Measurements from ENCODE around the gene MAP4K2.

Gene MAP4K2

DNA sequence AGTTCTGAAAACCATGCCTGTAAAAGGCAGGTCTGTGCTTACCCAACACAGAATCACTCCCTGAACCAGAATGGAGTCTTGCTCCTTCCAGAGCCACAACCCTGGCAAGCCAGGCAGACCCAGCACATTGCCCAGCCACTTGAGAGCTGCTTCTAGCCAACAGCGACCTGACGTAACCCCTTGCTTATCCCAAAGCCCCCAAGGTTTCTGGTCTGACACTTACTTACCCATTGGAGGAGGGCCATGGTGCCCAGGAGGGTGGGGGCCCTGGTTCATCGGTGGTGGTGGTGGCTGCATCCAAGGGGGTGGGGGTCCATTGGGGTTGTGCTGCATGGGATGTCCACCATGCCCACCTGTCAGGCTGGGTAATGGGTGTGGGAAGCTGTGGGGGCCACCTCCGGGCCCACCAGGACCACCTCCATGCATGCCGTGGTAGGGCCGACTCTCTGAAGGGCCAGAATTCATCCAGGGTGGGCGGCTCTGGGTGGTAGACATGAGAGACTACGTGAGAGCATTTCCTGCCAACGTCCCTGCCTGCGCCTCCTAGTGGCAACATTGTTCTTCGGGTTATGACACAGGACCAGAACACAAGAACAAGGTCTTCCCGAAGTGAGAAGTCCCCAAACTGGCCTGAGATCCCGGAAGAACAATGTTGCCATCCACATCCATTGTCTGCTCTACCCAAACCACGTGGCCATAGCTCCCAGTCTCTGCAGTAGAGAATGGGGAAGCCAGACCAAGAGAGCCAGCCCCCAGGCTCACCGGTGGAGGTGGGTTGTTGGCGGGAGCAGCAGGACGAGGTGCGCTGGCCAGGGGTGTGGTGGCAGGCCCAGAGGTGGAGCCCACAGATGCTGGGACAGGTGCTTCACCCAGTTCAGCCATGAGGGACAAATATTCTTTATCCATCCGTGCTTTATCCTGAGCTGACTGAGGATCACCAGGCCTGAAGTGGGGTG, 35.4 kb downstream of the MAP4K2 start:
- peak; percentile 63 for ATAC-seq
- TF ChIP-seq ZNF70 (CRISPR knock-in tag; IDR thresholded peaks at IDR 0.05) (no peak), GLIS3 (CRISPR knock-in tag; IDR thresholded peaks at IDR 0.05) (no peak), ZC3H10 (CRISPR knock-in tag; IDR thresholded peaks at IDR 0.05) (no peak), ZFP30 (CRISPR knock-in tag; IDR thresholded peaks at IDR 0.05) (no peak), ZNF565 (CRISPR knock-in tag; conservative IDR thresholded peaks at IDR 0.05; ENCODE audit: low read depth) (no peak), CSDC2 (CRISPR knock-in tag; IDR thresholded peaks at IDR 0.05) (no peak), ESRRG (CRISPR knock-in tag; IDR thresholded peaks at IDR 0.05) (no peak), TCF4 (CRISPR knock-in tag; IDR thresholded peaks at IDR 0.05; ENCODE audit: borderline replicate concordance) (no peak), ZFP3 (CRISPR knock-in tag; IDR thresholded peaks at IDR 0.05) (no peak), OSR1 (CRISPR knock-in tag; IDR thresholded peaks at IDR 0.05) (no peak)
- TF ChIP-seq, protein P1, sequence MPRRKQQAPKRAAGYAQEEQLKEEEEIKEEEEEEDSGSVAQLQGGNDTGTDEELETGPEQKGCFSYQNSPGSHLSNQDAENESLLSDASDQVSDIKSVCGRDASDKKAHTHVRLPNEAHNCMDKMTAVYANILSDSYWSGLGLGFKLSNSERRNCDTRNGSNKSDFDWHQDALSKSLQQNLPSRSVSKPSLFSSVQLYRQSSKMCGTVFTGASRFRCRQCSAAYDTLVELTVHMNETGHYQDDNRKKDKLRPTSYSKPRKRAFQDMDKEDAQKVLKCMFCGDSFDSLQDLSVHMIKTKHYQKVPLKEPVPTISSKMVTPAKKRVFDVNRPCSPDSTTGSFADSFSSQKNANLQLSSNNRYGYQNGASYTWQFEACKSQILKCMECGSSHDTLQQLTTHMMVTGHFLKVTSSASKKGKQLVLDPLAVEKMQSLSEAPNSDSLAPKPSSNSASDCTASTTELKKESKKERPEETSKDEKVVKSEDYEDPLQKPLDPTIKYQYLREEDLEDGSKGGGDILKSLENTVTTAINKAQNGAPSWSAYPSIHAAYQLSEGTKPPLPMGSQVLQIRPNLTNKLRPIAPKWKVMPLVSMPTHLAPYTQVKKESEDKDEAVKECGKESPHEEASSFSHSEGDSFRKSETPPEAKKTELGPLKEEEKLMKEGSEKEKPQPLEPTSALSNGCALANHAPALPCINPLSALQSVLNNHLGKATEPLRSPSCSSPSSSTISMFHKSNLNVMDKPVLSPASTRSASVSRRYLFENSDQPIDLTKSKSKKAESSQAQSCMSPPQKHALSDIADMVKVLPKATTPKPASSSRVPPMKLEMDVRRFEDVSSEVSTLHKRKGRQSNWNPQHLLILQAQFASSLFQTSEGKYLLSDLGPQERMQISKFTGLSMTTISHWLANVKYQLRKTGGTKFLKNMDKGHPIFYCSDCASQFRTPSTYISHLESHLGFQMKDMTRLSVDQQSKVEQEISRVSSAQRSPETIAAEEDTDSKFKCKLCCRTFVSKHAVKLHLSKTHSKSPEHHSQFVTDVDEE (CRISPR knock-in tag; IDR thresholded peaks at IDR 0.05): no peak
- TF ChIP-seq, protein P2, sequence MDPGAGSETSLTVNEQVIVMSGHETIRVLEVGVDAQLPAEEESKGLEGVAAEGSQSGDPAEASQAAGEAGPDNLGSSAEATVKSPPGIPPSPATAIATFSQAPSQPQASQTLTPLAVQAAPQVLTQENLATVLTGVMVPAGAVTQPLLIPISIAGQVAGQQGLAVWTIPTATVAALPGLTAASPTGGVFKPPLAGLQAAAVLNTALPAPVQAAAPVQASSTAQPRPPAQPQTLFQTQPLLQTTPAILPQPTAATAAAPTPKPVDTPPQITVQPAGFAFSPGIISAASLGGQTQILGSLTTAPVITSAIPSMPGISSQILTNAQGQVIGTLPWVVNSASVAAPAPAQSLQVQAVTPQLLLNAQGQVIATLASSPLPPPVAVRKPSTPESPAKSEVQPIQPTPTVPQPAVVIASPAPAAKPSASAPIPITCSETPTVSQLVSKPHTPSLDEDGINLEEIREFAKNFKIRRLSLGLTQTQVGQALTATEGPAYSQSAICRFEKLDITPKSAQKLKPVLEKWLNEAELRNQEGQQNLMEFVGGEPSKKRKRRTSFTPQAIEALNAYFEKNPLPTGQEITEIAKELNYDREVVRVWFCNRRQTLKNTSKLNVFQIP (CRISPR knock-in tag; IDR thresholded peaks at IDR 0.05; ENCODE audit: borderline replicate concordance, low read depth): no peak
- TF ChIP-seq, protein P3, sequence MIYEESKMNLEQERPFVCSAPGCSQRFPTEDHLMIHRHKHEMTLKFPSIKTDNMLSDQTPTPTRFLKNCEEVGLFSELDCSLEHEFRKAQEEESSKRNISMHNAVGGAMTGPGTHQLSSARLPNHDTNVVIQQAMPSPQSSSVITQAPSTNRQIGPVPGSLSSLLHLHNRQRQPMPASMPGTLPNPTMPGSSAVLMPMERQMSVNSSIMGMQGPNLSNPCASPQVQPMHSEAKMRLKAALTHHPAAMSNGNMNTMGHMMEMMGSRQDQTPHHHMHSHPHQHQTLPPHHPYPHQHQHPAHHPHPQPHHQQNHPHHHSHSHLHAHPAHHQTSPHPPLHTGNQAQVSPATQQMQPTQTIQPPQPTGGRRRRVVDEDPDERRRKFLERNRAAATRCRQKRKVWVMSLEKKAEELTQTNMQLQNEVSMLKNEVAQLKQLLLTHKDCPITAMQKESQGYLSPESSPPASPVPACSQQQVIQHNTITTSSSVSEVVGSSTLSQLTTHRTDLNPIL (CRISPR knock-in tag; IDR thresholded peaks at IDR 0.05; ENCODE audit: low read depth): no peak
- TF ChIP-seq, protein P4, sequence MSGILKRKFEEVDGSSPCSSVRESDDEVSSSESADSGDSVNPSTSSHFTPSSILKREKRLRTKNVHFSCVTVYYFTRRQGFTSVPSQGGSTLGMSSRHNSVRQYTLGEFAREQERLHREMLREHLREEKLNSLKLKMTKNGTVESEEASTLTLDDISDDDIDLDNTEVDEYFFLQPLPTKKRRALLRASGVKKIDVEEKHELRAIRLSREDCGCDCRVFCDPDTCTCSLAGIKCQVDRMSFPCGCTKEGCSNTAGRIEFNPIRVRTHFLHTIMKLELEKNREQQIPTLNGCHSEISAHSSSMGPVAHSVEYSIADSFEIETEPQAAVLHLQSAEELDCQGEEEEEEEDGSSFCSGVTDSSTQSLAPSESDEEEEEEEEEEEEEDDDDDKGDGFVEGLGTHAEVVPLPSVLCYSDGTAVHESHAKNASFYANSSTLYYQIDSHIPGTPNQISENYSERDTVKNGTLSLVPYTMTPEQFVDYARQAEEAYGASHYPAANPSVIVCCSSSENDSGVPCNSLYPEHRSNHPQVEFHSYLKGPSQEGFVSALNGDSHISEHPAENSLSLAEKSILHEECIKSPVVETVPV (CRISPR knock-in tag; IDR thresholded peaks at IDR 0.05): no peak

DNA sequence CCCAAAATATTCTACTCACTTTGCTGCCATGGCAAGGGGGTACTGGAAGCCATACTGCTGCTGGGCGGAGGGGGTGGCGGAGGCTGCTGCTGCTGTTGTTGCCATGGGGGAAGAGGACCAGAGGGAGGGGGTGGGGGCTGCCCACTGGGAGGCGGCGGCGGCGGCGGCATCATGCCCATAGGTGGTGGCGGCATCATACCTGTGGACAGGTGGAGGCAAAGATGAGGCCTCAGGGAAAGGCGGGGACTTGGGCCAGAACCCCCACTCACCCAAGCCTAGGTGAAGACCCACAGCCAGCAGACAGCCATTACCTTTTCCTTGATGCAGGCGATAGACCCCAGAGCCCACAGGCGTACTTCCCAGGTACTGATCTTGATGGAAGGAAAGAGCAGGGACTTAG, 36.1 kb downstream of the MAP4K2 start:
- ATAC-seq: no peak
- TF ChIP-seq SNAI2 (CRISPR knock-in tag; IDR thresholded peaks at IDR 0.05) (no peak), ZNF70 (CRISPR knock-in tag; IDR thresholded peaks at IDR 0.05) (no peak), ISL1 (CRISPR knock-in tag; IDR thresholded peaks at IDR 0.05) (no peak), ZC3H10 (CRISPR knock-in tag; IDR thresholded peaks at IDR 0.05) (no peak), TCF4 (CRISPR knock-in tag; IDR thresholded peaks at IDR 0.05; ENCODE audit: borderline replicate concordance) (no peak), ZNF565 (CRISPR knock-in tag; conservative IDR thresholded peaks at IDR 0.05; ENCODE audit: low read depth) (no peak), RARB (CRISPR knock-in tag; IDR thresholded peaks at IDR 0.05) (no peak), BACH2 (CRISPR knock-in tag; IDR thresholded peaks at IDR 0.05; ENCODE audit: borderline replicate concordance) (no peak), TOX (CRISPR knock-in tag; IDR thresholded peaks at IDR 0.05; ENCODE audit: borderline replicate concordance) (no peak), PPARA (CRISPR knock-in tag; IDR thresholded peaks at IDR 0.05; ENCODE audit: borderline replicate concordance) (no peak)
- TF ChIP-seq, protein P5, sequence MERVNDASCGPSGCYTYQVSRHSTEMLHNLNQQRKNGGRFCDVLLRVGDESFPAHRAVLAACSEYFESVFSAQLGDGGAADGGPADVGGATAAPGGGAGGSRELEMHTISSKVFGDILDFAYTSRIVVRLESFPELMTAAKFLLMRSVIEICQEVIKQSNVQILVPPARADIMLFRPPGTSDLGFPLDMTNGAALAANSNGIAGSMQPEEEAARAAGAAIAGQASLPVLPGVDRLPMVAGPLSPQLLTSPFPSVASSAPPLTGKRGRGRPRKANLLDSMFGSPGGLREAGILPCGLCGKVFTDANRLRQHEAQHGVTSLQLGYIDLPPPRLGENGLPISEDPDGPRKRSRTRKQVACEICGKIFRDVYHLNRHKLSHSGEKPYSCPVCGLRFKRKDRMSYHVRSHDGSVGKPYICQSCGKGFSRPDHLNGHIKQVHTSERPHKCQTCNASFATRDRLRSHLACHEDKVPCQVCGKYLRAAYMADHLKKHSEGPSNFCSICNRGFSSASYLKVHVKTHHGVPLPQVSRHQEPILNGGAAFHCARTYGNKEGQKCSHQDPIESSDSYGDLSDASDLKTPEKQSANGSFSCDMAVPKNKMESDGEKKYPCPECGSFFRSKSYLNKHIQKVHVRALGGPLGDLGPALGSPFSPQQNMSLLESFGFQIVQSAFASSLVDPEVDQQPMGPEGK (CRISPR knock-in tag; IDR thresholded peaks at IDR 0.05; ENCODE audit: borderline replicate concordance): no peak
- TF ChIP-seq, protein P1 (CRISPR knock-in tag; IDR thresholded peaks at IDR 0.05): no peak
- TF ChIP-seq, protein P4 (CRISPR knock-in tag; IDR thresholded peaks at IDR 0.05): no peak
